ENCODE data around the gene RFC2. TPM values are rescaled to one million over a fixed set of nuclear protein-coding genes. Genes with fewer than 3 reads are reported as not detected.
"Not testable (repeated sequence)": the region's sequence is repeated elsewhere in the genome, so short reads cannot be mapped to it uniquely, and the experiment has no call there.

The RFC2 gene
- polyA plus RNA-seq, 3 donors: 40.8 to 50.2 (median 42.4) TPM

- no peak for DNase-seq (ENCODE audit: extremely low read depth in 1 of 11, low read depth in 9 of 11, low spot score in 4 of 11)
These were observed 4.4 kb upstream of the RFC2 start for GRCh38 chr7:74258639-74259038.

GRCh38 chr7:74256491-74257408 lies 2.6 kb upstream of the RFC2 start:
- DNase-seq (ENCODE audit: extremely low read depth in 1 of 11, low read depth in 9 of 11, low spot score in 4 of 11): no peak

DNA sequence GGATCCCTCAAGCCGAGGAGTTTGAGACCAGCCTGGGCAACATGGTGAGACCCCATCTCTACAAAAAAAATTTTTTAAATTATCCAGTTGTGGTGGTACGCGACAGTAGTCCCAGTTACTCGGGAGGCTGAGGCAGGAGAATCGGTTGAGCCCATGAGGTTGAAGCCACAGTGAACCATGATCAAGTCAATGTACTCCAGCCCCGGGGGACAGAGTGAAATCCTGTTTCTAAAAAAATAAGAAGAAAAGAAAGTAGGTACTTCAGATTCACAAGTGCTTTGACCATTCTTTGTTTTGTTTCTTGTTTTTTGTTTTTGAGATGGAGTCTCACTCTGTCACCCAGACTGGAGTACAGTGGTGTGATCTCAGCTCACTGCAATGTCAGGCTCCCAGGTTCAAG lies 1.3 kb upstream of the RFC2 start:
- not testable (repeated sequence) for DNase-seq (ENCODE audit: extremely low read depth in 1 of 11, low read depth in 9 of 11, low spot score in 4 of 11)

DNA sequence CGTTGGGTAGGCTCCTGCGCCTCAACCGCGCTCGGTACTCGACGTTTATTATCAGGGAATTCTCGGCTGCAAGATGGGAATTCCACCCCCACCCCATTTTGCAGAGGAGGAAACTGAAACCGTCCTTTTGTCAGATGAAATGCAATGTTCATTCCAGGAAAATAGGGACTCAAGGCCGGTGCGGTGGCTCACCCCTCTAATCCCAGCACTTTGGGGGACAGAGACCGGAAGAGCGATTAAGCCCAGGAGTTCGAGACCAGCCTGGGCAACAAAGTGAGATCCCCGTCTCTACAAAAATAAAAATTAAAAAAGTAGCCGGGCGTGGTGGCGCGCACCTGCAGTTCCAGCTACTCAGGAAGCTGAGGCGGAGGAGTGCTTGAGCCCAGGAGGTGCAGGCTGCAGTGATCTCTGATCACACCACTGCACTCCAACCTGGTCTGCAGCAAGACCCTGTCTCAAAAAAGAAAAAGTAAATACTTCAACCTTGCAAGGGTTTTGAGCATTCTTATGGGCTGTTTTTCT lies 720 bp upstream of the RFC2 start:
- DNase-seq (ENCODE audit: extremely low read depth in 1 of 11, low read depth in 9 of 11, low spot score in 4 of 11): no peak

DNA sequence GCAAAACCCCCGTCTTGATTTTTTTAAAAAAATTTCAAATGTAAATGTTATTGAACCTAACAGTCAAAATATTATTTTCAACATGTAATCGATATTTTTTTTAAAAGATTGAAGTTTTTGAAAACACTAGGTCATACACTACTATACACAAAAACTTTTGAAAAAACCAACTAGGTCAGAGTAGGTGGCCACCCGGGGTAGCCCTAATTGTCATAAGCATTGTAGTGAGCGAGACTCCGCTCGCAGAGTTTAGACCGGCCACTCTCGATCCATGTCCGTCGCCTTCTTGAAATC lies 417 bp downstream of the RFC2 start:
- no peak for DNase-seq (ENCODE audit: extremely low read depth in 1 of 11, low read depth in 9 of 11, low spot score in 4 of 11)

DNA sequence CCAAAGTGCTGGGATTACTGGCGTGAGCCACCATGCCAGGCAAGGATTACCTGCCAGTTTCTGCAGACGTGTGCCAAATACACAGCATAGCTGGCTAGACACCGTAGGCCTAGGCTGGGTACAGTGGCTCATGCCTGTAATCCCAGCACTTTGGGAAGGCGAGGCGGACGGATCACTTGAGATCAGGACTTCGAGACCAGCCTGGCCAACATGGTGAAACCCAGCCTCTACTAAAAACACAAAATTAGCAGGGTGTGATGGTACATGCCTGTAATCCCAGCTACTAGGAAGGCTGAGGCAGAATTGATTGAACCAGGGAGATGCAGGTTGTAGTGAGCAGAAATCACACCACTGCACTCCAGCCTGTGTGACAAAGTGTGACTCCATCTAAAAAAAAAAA lies 868 bp downstream of the RFC2 start:
- DNase-seq (ENCODE audit: extremely low read depth in 1 of 11, low read depth in 9 of 11, low spot score in 4 of 11): no peak

GRCh38 chr7:74252893-74253292 lies 1.3 kb downstream of the RFC2 start:
- DNase-seq (ENCODE audit: extremely low read depth in 1 of 11, low read depth in 9 of 11, low spot score in 4 of 11): no peak

DNA sequence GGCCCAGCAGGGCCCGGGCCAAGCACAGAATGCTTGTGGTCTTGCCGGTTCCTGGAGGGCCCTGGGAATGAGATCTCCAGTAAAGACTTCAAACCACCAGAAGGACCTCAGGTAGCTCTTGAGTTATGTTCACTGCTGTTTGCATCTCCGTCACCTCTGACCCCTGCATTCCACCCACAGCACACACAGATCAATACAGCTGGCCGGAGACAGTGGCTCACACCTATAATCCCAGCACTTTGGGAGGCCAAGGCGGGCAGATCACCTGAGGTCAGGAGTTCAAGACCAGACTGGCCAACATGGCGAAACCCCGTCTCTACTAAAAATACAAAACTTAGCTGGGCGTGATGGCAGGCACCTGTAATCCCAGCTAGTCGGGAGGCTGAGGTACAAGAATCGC lies 5.1 kb downstream of the RFC2 start:
- not testable (repeated sequence) for DNase-seq (ENCODE audit: extremely low read depth in 1 of 11, low read depth in 9 of 11, low spot score in 4 of 11)

DNA sequence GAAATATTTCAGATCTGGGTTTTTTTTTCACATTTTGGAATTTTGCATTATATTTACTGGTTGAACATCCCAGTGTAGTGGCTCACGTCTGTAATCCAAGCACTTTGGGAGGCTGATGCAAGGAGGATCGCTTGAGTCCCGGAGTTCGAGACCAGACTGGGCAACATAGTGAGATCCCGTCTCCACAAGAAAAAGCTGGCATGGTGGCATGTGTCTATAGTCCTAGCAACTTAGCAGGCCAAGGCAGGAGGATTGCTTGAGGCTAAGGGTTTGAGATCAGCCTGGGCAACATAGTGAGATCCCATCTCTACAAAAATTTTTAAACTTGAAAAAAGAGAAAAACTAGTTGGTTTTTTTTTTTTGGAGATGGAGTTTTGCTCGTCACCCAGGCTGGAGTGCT lies 6.0 kb downstream of the RFC2 start:
- no peak for DNase-seq (ENCODE audit: extremely low read depth in 1 of 11, low read depth in 9 of 11, low spot score in 4 of 11)

- no peak for DNase-seq (ENCODE audit: extremely low read depth in 1 of 11, low read depth in 9 of 11, low spot score in 4 of 11)
These were observed 7.7 kb downstream of the RFC2 start for GRCh38 chr7:74246497-74246896.

DNA sequence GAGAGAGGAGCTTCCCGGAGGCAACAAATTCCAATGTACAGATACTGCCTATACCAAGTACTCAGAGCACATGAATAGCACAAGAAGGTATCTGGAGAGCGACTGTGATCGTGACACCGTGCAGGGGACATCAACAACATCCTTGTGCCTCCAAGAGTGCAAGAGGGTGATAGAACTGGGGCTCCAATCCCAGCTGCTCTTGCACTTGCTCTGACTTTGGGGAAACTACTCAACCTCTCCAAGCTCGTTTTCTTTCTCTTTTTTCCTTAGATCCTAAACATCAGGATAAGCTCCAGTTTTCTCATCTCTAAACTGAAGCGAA lies 12.1 kb downstream of the RFC2 start:
- no peak for DNase-seq (ENCODE audit: extremely low read depth in 1 of 11, low read depth in 9 of 11, low spot score in 4 of 11)

GRCh38 chr7:74240482-74240881 lies 13.7 kb downstream of the RFC2 start:
- no peak for DNase-seq (ENCODE audit: extremely low read depth in 1 of 11, low read depth in 9 of 11, low spot score in 4 of 11)

DNA sequence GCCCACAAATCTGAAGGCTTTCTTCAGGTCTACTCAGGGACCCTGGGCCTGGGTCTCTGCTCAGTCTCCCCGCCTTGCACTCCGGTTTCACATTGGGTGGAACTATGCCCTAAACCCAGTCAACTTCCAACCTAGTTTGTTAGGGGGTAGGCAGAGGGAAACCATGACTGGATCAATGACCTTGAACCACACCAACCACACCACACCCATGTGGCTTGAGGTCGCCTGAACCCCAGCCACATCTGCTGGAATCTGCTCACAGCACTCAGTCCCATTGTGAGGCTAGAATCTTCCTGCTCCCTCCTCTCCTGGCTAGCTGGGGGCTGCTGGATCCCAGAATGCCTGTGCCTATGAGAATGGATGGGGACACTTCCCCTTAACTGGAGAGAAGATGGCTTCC lies 17.9 kb downstream of the RFC2 start:
- no peak for DNase-seq (ENCODE audit: extremely low read depth in 1 of 11, low read depth in 9 of 11, low spot score in 4 of 11)

DNA sequence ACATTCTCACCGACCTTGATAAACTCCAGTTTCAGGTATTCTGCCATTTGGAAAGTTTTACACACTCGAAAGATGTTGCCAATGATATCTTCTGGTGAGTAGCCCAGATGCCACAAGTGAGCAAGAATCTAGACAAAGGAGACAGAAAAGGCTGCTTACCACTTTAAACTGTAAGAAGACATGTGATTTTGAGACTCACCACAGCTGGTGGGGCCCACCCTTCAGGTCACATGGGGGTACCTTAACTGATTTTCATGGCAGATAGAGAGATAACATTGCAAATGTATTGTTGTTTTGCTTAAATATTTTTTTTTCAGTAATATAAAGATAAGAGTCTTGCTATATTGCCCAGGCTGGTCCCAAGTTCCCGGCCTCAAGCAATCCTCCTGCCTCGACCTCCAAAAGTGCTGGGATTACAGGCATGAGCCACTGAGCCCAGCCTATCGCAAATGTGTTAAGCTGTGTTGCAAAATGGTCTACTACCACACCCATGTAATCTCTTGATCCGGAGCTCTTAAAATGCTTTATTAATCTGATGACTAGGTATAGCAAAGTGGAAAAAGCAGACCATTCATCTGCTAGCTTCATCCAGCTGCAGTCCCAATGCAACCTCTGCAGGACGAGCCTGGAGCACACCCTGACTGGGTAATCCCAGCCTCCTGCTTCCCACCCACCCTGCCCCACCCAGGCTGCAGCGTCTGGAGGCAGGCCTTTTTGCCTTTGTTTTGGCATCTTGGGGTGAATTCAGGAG lies 18.5 kb downstream of the RFC2 start:
- DNase-seq (ENCODE audit: extremely low read depth in 1 of 11, low read depth in 9 of 11, low spot score in 4 of 11): no peak

DNA sequence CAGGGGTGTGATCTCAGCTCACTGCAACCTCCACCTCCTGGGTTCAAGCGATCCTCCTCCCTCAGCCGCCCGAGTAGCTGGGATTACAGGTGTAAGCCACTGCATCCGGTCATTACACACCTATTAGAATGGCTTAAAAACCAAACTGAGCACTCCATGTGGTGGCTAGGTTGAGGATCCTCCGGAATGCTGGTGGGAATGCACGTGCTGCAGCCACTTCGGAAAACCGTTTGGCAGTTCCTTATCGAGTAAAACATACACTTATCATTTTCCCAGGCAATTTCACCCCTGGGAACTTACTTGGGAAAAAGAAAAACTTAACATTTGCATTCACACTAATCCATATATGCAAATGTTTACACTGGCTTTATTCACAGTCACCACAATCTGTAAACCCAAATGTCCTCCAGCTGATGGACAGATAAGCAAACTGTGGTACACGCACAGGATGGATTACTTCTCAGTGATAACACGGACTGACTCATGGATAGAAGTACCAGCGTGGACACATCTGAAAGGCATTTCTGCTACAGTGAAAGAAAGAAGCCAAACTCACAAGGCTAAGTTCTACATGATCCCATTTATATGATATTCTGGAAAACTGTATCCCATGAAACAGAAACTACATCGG lies 20.4 kb downstream of the RFC2 start:
- DNase-seq (ENCODE audit: extremely low read depth in 1 of 11, low read depth in 9 of 11, low spot score in 4 of 11): no peak

DNA sequence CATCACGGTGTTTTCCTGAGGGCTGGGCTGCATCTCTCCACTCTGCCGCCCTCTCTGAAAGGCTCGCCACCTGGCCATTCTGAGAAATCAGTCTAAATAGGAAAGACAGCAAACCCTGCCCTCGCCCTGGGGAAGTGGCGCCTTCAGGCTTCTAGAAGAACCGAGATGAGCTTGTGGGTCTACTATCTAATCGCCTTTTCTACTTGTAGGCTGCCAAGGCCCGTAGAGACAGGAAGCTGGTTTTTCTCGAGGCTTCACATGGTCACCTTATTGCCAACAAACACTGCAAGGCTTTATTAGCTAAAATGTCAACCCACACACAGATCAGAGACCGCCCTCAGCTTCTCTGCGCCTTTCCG lies 23.0 kb downstream of the RFC2 start:
- no peak for DNase-seq (ENCODE audit: extremely low read depth in 1 of 11, low read depth in 9 of 11, low spot score in 4 of 11)

GRCh38 chr7:74230446-74231231 lies 23.6 kb downstream of the RFC2 start:
- DNase-seq (ENCODE audit: extremely low read depth in 1 of 11, low read depth in 9 of 11, low spot score in 4 of 11): no peak

DNA sequence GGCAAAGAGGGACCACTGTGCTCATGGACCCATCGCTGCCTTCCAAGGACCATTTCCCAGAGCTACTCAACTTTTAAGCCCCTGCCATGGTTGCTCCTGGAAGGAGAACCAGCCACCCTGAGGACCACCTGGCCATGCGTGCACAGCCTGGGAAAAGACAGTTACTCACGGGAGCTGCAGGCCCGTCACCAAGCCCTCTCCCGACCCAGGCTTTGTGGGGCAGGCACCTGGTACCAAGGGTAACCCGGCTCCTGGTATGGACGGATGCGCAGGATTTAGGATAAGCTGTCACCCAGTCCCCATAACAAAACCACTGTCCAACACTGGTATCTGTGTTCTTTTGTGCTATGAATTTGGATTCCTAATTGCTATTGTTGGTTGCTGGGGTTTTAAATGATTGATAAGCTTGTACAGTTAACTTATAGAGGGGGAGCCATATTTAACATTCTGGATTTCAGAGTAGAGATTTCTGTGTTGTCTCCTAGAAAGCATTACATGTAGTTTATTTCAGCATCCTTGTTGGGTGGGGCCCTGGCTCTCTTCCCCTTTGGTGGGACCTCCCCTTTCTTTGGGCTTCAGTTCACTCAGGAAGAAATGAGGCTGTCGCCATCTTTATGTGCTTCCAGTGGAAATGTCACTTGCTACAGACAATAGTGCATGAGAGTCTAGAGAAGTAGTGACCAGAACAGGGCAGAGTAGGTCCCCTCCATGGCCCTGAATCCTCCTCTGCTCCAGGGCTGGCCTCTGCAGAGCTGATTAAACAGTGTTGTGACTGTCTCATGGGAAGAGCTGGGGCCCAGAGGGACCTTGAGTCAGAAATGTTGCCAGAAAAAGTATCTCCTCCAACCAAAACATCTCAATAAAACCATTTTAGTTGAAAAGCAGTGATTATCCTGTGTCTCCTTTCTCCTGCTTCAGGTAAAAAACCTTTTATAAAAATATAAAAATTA lies 25.0 kb downstream of the RFC2 start:
- no peak for DNase-seq (ENCODE audit: extremely low read depth in 1 of 11, low read depth in 9 of 11, low spot score in 4 of 11)

Data from renal cortex interstitium (tissue), 11 donors.